SW480 (cell line): ENCODE results near the gene KLHL6.

ENCODE experiments used
- DNase-seq: peaks from one replicate; pipeline ENCODE4 v3.0.0-alpha.2; 2016; ENCODE audit warnings: low spot score

The KLHL6 gene

DNA sequence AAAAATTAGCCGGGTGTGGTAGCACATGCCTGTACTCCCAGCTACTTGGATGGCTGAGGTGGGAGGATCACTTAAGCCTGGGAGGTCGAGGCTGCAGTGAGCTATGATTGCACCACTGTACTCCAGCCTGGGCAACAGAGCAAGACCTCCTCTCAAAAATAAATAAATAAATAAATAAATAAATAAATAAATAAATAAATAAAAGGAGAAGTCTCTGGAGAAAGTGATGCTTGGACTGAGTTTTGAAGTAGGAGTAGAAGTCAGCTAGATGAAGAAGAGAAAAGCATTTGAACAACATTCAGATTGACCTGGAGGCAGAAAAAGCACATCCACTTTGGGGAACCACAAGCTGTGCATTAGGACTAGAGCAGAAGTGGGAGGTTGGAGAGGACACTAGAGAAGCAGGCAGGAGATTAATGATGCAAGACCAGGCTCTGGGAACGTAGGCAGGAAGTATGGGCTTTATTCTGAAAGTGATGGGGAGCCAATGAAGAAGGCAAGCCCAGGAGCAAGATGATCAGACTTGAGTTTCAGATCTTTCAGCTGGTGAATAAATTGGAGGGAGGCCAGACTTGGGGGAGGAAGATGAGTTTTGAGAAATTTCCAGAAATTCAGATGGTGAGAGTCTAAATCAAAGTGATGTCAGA, 48.7 kb downstream of the KLHL6 start:
- DNase-seq: no peak

DNA sequence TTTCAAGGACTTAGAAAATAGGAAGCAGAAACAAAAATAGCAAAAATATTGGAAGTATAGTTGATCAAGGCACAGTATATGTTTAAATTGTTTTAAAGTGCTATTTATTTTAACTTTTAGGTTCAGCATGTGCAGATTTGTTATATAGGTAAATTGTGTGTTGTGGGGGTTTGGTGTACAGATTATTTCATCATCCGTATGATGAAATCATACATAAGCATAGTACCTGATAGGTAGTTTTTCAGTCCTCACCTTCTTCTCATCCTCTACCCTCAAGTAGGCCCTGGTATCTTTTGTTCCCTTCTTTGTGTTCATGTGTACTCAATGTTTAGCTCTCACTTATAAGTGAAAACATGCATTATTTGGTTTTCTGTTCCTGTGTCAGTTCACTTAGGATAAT, 50.9 kb downstream of the KLHL6 start:
- DNase-seq: no peak

DNA sequence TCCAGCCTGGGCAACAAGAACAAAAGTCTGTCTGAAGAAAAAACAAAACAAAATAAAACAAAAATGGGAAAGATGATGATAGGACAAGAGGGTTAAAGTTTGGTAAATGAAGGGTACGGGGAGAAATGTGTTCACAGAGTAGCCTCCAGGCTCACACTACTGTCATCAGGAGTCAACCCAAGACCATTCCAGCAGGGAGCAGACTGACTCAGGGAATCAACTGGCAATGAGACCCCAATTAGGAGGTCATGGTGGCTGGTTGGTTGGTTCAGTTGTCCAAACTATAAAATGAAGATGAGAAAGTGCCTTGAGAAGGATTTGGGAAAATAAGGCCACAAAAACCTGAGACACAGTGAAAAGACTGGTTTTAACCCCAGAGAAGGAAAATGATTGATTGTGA, 51.8 kb downstream of the KLHL6 start:
- no peak for DNase-seq

DNA sequence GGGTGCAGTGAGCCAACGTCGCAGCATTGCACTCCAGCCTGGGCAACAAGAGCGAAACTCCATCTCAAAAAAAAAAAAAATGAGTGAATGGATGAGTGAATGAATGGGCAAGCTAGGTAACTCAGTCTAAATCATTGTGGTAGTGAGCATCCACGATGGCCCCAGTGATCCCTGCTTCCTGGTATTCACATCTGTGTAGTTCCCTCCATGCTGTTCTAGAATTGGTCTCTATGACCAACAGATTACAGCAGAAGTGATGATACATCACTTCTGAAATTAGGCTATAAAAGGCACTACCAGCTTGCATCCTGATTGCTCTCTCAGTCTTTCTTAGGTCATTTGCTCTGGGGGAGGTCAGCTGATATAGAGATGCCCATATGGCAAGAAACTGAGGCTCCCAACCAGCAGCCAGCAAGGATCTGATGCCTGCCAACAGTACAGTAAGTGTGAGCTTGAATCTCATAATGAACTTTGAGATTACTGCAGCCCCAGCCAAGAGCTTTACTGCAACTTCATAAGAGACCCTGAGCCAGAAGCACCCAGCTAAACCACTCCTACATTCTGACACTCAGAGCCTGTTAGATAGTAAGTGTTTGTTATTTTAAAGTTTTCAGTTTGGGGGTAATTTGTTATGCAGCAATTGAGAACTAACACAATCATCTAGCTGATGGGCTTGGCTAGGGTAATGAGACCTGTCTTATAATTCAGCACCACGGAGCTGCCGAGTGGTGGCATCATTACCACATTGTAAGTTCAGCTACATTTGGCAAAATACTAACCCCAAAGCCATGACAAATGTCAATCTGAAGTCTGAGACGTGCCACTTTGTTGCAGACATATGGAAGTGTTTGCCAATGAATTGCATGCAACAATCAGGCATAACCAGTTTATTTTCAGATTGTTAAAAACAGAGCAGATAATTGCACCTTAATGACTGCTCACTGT, 53.0 kb downstream of the KLHL6 start:
- peak; percentile 30 for DNase-seq

DNA sequence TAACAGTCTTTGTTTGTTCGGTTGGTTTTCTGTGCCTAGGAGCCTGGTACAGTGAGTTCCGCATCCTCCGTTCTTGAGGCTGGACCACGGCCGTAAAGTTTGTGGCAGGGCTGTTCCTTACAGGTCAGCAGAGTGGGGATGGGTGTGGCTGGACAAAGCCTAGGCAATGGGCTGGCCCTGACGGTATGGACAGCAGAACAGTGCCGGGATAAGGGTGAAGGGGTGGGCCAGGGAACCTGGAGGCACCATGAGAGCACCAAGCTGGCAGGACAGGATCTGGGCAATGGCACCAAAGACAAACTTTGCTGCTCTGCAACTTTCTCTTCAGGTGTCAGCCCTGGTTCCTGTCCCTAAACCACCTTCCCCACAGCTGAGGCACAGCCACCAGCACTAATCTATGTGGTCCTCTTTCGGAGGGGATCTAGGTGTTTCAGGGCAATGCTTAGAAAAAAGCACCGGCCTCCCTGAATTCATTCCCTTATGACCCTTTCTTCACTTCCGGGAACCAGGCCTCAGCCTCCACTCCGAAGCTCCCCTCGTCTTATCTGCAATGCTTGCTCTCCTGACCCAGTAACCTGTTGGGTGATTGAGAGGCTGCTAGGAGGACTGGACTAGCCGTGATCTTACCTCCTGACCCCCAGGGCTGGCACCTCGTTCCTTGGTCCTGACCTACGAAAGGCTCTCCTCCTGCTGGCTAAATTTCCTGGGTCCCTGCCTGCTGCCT, 54.4 kb downstream of the KLHL6 start:
- no peak for DNase-seq

DNA sequence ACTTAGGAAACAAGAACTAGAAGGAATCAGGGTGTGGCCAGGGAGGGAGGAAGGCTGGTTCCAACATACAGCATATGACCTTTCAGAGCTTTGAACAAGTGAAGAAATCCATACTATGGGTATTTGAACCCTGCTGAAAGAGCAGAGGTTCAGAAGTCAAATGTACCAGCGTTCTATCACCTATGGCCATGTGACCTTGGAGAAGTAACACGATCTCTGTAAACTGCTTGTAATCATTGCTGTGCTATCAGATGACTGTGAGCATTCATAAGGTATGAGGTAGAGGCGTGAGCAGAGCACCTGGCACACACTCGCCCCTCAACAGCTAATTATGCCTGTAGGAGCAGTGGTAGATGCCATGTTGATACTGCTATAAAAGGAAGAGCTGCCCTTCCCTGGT, 55.2 kb downstream of the KLHL6 start:
- DNase-seq: no peak

DNA sequence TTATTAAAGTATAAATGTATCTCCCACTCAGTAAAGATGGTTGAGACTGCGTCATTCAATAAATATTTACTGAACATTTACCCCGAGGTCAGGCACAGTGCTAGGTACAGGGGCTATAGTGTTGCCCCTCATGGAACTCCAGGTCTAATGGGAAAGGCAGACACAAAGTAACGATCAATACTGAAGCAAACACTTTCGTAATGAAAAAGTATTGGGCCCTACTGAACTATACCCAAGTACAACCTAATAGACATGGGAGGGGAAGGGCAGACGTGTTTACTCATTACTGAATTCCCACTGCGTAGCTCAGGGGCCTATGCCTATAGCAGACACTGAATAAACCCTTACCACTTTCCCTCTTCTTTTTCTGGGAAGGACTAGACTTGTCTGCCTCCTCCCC, 56.9 kb downstream of the KLHL6 start:
- no peak for DNase-seq

DNA sequence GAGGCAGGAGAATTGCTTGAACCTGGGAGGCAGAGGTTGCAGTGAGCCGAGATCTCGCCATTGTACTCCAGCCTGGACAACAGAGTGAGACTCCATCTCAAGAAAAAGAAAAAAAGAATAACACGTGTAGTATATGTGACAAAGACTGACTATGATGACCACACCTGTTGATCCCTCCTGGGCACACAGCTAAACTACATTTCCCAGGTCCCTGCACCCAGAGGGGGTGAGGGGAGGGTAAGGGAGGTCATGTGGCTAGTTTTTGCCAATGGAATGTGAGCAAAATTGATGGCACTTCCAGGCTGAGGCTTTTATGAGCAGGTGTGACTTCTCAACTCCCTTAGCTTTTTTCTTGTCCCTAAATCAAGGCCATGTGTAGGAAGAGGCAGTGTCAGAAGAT, 58.2 kb downstream of the KLHL6 start:
- DNase-seq: no peak

DNA sequence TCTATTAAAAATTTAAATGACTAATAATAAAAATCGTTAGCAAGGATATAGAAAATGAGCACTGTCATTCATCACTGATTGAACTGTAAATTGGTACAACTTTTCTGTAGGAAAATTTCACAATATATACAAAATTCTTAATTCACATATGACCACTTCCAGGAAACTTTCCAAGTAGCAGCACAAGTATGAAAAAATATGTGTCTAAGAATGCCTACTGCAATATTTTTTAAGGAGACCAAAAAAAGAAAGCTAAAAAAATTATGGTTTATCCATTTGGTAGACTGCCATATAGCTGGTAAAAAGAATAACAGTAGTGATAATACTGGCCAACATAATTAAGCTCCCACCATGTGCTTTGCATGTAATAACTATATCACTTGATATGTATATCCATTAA, 59.2 kb downstream of the KLHL6 start:
- DNase-seq: no peak

DNA sequence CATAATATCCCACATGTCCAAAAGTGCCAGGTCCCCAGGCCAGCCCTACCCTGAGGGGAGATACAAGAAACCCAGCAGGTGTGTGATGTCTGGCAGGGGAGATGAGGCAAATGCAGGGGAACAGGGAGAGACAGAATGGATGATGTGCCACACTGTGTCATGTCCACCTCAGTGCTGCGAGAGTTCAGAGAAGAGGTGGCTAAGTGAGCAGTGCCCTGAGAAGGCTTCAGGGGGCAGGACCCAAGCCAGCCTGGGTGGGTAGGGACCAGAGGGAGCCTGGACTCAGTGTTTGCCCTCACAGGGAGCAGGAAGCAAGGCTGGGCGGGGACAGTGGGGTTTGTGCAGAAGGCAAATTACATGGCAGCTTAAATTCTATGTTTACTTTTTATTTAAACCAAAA, 61.2 kb downstream of the KLHL6 start:
- no peak for DNase-seq

DNA sequence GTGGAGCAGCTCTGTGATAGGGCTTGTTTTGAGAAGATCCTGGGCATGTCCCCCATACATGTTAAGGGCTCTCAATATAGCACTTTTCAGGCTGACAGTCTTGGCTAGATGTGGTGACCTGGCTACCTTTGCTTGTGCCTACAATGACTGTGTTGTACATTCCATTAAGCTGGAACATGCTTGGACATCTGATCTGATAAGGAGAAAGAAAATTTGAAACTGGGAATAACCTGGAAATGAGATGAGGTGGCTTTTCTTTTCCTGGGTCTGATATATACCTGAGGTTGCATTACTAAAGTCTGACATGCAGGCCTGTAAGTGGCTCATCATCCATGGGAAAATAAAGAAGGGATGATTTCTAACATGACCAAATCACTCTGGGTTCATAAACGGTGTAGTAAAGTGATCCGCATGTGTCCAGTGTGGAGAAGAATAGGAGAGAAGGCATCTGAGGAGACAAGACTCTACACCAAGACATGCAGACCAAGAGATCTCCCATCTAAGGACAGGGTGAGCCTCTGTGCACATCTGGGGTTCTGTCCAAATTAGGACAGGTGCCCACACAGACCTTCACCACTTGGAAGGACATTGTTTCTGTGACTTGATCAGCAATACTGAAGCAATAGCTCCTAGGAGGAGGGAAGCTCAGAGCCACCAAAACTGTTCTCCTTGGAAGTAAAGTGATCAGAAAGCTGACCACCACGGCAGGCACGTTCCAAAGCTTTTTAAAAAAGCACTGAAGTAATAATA, 62.0 kb downstream of the KLHL6 start:
- DNase-seq: no peak

DNA sequence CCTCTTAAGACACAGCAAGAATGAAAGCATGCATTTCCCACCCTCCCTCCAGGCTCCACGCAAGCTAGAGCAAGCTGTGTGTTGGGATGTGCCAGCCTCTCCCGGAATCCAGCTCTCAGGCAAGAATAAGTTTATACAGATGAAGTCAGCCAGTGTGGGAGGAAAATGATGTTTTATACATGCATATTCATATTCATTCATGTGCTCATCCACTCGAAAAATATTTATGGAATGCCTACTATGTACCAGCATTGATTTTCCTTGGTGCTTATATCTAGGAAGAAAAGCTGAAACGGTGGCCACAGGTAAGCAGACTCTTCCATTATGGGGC, 62.7 kb downstream of the KLHL6 start:
- DNase-seq: no peak

DNA sequence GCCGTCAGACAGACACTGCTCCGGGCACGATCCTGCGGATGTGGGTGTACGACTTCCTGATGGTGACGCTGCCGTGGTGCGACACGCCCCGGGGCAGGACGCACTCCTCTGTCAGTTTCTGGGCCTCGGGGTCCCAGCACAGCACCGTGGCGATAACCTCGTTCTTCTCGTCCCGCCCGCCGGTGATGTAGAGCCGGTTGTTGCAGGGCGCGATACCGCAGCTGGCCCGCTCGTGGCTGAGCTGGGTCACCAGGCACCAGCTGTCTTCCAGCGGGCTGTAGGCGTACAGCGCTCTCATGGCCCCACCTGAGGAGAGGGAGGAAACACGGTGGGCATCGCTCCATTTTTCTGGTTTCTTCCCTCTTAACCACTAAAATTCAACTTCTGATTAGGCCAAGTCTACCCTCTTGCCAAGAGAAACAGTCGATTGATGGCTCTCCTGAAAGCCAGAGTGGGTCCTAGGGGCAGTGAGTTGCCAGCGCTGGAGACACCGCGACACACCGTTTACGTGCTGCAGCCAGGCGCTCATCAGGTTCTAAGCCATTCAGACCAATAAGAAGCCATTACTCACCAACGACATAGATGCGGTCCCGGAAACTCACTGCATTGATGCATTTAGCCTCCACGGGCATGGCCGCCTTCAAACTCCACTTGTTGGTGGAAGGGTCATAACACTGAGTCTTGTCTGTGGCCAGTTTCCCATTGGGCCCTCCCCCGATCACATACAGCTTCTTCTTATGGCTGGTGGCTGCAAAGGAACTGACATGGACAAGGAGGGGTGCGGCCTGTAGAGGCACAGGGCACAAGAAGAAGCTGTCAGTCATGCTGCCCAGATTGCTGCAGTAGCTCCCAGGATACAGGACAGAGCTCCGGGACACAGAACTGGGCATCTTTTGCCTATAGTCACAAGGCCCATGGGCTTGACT, 63.3 kb downstream of the KLHL6 start:
- no peak for DNase-seq

DNA sequence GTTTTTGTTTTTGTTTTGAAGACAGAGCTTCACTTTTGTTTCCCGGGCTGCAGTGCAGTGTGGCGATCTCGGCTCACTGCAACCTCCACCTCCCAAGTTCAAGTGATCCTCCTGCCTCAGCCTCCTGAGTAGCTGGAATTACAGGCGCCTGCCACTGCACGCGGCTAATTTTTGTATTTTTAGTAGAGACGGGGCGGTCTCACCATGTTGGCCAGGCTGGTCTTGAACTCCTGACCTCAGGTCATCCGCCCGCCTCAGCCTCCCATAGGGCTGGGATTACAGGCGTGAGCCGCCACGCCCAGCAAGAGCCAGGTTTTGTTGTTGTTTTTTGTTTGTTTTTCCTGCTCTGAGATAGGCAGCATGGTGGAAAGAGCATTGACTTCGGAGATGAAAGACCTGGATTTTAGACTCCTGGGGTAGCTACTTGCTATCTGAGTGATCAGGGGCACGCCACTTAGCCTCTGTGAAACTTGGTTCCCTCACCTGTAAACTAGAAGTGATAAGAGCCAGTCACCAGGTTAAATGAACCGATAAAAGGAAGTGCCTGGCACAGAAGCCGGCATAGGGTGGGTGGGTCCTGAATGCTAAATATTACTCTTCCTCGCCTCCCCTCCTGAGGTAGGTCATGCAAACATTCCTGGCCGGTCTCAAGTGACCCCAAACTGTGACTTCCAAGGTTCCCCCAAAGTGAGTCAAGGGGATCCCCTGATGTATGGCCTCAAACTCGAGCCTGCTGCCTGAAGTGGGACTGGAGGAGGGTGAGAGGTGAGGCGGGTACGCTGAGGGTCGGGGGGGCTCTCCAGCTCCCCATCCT, 64.2 kb downstream of the KLHL6 start:
- no peak for DNase-seq

DNA sequence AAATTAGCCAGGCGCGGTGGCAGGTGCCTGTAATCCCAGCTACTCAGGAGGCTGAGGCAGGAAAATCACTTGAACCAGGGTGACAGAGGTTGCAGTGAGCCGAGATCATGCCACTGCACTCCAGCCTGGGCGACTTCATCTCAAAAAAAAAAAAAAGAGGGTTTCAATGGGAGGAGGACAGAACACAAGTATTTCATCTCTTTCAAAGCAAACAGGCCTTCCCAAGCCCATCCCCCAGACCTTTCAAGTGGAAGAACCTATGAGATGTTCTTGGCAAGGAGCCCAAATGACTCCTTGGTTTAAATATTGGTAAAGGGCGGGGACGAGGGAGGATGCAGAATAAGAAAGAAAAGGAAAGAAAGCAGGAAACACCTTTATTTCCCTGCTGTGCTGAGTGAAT, 64.9 kb downstream of the KLHL6 start:
- peak; percentile 33 for DNase-seq

DNA sequence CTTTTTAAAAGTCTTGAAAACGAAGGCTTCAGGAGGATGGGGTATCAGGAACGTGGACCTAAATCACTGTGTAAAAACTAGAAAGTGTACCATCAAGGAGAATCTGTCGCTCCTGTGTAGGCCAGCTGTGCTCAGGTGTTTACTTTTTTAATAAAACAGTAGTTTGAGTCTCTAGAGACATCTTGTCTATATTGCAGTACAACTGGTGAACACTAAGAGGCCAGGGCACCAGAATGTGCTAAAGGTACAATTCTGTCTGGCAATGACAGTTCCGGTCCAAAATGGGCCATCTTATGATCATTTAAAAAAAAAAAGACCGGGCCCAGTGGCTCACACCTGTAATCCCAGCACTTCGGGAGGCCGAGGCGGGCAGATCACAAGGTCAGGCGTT, 65.3 kb downstream of the KLHL6 start:
- DNase-seq: no peak

DNA sequence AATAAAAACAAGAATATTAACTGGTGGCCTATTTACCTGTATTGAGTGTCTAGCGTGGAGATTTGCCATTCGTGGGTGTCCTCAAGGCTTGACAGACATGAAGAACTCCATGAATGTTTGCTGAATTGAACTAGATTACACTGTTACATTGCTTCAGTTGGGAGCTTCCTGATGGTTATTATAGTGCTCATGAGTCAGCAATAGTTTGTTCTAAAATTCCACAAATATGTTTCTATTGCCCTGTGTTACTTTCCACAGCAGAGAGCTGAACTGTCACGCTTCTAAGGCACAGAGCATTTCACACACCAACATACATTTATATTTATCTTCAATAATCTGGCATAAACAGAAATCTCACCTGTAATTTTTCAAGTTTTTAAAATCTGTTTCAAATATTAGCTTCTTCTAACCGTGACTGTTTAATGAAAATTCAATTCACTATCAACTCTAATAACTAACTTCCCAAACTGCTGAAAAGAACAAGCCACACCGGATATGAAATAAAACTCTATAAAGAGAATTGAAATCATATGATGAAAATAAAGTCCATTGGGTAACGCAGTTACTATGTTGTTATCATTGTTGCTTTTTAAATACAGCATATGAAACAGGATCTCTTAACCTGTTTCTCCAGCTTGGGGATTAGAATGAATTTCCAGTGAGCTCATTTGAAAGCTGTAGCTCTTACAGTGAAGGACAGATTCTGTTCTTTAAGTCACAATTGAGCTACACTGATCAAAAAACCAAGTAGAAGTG, 65.9 kb downstream of the KLHL6 start:
- DNase-seq: no peak

DNA sequence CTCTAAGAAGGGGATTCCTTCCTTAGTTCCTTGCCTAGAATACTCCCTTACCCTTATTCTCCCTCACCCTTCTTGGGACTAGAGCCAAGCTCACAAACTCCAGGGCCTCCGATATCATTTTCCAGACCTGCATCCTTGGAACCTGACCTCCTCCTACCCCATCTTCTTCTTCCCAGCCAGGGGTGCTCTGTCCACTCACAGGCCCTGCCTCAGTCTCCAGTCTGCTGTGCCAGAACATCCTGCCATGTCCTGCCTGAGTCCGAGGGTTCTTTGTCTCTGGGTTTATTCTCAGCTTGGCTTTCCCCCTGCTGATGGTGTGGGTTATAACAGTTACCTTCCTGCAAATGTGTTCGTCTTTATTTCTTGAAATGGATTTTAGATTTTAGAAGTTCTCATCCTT, 67.2 kb downstream of the KLHL6 start:
- no peak for DNase-seq

DNA sequence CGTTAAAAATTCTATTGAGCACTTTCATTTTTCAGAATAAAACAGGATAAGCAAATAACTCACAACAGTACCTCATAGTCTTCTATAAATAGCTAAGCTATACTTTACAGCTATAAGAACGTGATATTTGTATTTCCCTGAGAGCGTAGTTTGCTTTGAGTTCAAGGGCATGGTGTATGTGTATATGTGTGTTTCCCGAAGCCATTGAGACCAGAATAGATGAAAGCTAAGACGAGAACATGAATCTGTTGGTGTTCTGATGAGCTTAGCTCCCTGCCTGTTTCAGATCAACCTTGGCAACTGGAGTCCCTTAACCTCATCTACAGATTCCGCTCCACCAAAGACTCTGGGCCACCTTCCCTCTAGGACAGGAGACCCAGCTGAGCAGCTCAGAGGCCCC, 67.6 kb downstream of the KLHL6 start:
- no peak for DNase-seq

DNA sequence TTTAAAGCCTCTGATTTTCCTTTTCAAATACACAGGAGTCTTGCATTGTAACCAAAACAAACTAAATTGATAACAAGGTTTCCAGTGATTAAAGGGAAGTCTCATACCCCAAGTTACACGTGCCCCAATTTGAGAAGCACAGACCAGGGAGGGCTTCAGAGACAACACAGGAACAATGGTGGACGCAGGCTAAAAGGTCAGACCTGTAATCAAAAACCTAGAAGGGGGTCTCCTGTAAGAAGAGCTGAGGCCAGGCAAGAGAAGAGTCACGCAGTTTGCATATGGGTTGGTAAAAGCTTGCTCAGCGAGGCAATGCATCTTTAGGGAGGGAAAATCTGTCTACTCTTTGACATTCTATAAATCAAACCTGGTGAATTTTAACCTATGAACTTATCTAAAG, 68.5 kb downstream of the KLHL6 start:
- no peak for DNase-seq
